Measurements from ENCODE around the gene PDZRN4.
A peak's percentile ranks its signal among the peaks of the same experiment; 100 is the strongest.
"Not testable (repeated sequence)": the region's sequence is repeated elsewhere in the genome, so short reads cannot be mapped to it uniquely, and the experiment has no call there.

The PDZRN4 gene

DNA sequence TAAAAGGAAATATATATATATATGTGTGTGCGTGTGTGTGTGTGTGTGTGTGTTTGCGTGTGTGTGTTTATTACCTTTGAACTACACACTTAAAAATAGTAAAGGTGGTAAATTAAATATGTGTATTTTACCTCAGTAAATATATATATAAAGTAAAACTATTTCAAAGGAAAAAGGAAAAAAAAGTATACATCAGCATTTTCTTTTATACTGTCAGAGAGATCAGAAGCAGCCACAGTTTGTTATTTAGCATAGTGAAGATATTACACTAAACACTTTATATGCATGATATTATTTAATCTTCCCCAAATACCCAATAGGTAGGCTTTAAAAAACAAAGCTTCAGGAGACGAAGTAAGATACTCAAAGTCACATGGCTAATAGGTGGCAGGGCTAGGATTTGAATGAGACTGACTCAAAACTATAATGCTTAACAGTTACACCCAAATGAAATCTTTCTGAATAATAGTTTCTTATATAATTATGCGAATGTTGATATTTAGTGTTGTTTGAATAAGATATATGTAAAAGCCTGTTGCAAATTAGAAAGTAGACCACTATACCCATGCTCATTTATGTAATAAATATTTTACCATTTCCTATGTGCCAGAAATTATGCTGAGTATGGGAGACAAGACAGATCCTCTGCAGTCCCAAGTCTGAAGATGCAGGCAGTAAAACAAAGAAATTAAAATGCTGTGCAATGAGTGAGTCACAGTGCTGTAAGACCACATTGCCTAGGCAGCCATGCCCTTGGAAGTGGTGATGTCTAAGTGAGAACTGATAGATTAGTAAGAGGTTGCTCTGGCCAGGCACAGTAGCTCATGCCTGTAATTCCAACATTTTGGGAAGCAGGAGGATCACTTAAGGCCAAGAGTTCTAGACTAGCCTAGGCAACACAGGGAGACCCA, 66.1 kb downstream of the PDZRN4 start:
- TF ChIP-seq EZH2phosphoT487 (IDR thresholded peaks at IDR 0.05; ENCODE audit: borderline replicate concordance): no peak
- TF ChIP-seq, protein P1, sequence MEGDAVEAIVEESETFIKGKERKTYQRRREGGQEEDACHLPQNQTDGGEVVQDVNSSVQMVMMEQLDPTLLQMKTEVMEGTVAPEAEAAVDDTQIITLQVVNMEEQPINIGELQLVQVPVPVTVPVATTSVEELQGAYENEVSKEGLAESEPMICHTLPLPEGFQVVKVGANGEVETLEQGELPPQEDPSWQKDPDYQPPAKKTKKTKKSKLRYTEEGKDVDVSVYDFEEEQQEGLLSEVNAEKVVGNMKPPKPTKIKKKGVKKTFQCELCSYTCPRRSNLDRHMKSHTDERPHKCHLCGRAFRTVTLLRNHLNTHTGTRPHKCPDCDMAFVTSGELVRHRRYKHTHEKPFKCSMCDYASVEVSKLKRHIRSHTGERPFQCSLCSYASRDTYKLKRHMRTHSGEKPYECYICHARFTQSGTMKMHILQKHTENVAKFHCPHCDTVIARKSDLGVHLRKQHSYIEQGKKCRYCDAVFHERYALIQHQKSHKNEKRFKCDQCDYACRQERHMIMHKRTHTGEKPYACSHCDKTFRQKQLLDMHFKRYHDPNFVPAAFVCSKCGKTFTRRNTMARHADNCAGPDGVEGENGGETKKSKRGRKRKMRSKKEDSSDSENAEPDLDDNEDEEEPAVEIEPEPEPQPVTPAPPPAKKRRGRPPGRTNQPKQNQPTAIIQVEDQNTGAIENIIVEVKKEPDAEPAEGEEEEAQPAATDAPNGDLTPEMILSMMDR (conservative IDR thresholded peaks at IDR 0.05; ENCODE audit: low read length): no peak
- Histone ChIP-seq H3K79me2 (ENCODE audit: insufficient read depth, low read length) (no peaks in the 10 kb centered on the region), H3K9me2 (replicated peaks; ENCODE audit: low read depth, low read length) (no peaks in the 10 kb centered on the region), H3F3A (ENCODE audit: low read depth) (no peaks in the 10 kb centered on the region), H3K4me2 (ENCODE audit: low read depth, low read length, poor library complexity, severe bottlenecking) (no peak overlapping the region), H3K36me3 (ENCODE audit: insufficient read depth, low read length) (no peaks in the 10 kb centered on the region), H3K27me3 (ENCODE audit: insufficient read depth, low read length, poor library complexity, severe bottlenecking) (no peaks in the 10 kb centered on the region), H2AFZ (ENCODE audit: low read length) (no peak overlapping the region), H3K4me3 (ENCODE audit: low read length, poor library complexity, severe bottlenecking) (no peak overlapping the region), H4K20me1 (ENCODE audit: insufficient read depth, low read length, poor library complexity, severe bottlenecking) (no peaks in the 10 kb centered on the region), H3K4me1 (ENCODE audit: insufficient read depth, low read length, poor library complexity, severe bottlenecking) (peaks cover 35% of the 10 kb centered on the region), H3K9ac (ENCODE audit: low read depth, low read length, poor library complexity, severe bottlenecking) (no peak overlapping the region), H3K9me3 (ENCODE audit: insufficient read depth, low read depth, low read length) (peaks cover 27% of the 10 kb centered on the region; the same call in 1 of the 2 replicates)

GRCh38 chr12:41263196-41263595, 75.1 kb downstream of the PDZRN4 start:
- not testable (repeated sequence) for H2AFZ ChIP-seq (ENCODE audit: low read length); H3K4me2 ChIP-seq (ENCODE audit: low read depth, low read length, poor library complexity, severe bottlenecking); H3F3A ChIP-seq (ENCODE audit: low read depth); H3K27me3 ChIP-seq (ENCODE audit: insufficient read depth, low read length, poor library complexity, severe bottlenecking); H3K4me1 ChIP-seq (ENCODE audit: insufficient read depth, low read length, poor library complexity, severe bottlenecking); H3K9ac ChIP-seq (ENCODE audit: low read depth, low read length, poor library complexity, severe bottlenecking); H3K9me3 ChIP-seq (ENCODE audit: insufficient read depth, low read depth, low read length); H3K79me2 ChIP-seq (ENCODE audit: insufficient read depth, low read length); H3K36me3 ChIP-seq (ENCODE audit: insufficient read depth, low read length); H4K20me1 ChIP-seq (ENCODE audit: insufficient read depth, low read length, poor library complexity, severe bottlenecking); H3K4me3 ChIP-seq (ENCODE audit: low read length, poor library complexity, severe bottlenecking); H3K9me2 ChIP-seq (replicated peaks; ENCODE audit: low read depth, low read length)

DNA sequence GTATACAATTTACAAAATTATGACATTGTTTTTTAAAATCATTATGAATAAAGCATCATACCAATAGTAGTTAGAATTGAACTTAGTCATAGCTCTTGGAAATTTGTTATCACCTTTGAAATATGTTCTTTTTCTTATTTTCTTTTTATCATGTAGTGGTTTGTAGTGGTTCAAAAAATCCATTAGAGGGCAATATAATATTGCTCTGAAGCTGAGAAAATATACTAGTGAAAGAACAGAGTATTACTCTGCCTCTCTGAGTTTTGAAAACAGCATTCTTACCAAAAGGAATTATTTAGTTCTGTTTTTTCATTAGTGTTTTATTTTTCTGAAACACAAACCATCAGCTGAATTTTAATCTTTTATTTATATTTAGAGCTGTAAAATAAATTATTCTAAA, 76.2 kb downstream of the PDZRN4 start:
- no peaks in the 10 kb centered on the region for H3K9me3 ChIP-seq (ENCODE audit: insufficient read depth, low read depth, low read length)
- no peaks in the 10 kb centered on the region for H3K36me3 ChIP-seq (ENCODE audit: insufficient read depth, low read length)
- no peaks in the 10 kb centered on the region for H4K20me1 ChIP-seq (ENCODE audit: insufficient read depth, low read length, poor library complexity, severe bottlenecking)
- no peak overlapping the region; the same call in 1 of the 2 replicates for H2AFZ ChIP-seq (ENCODE audit: low read length)
- no peaks in the 10 kb centered on the region for H3K79me2 ChIP-seq (ENCODE audit: insufficient read depth, low read length)
- no peaks in the 10 kb centered on the region for H3K27me3 ChIP-seq (ENCODE audit: insufficient read depth, low read length, poor library complexity, severe bottlenecking)
- H3K9ac ChIP-seq (ENCODE audit: low read depth, low read length, poor library complexity, severe bottlenecking): peak overlapping the region; percentile 29
- H3K4me3 ChIP-seq (ENCODE audit: low read length, poor library complexity, severe bottlenecking): no peak overlapping the region
- no peaks in the 10 kb centered on the region for H3F3A ChIP-seq (ENCODE audit: low read depth)
- H3K9me2 ChIP-seq (replicated peaks; ENCODE audit: low read depth, low read length): no peaks in the 10 kb centered on the region
- no peak overlapping the region for H3K4me2 ChIP-seq (ENCODE audit: low read depth, low read length, poor library complexity, severe bottlenecking)
- TF ChIP-seq, protein P1 (conservative IDR thresholded peaks at IDR 0.05; ENCODE audit: low read length): peak; percentile 75
- no peak for TF ChIP-seq EZH2phosphoT487 (IDR thresholded peaks at IDR 0.05; ENCODE audit: borderline replicate concordance)
- H3K4me1 ChIP-seq (ENCODE audit: insufficient read depth, low read length, poor library complexity, severe bottlenecking): no peaks in the 10 kb centered on the region

DNA sequence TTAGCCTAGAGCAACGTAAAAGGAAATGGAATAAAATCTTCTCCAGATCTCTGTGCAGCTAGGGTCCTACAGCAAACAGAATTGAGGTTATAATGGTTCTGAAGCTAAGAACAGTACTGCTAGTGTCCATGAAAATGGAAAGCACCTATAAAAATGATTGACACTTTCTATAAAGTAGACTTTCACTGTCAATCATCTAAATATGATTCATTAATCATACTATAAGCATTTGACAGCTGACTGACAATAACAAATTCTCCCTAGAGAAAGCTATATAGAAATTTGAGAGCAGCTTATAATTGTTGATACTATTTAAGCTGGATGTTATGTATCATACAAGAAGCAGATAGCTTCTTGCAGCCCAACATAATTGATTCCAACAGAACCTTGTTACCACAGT, 80.9 kb downstream of the PDZRN4 start:
- no peaks in the 10 kb centered on the region for H4K20me1 ChIP-seq (ENCODE audit: insufficient read depth, low read length, poor library complexity, severe bottlenecking)
- no peaks in the 10 kb centered on the region for H3F3A ChIP-seq (ENCODE audit: low read depth)
- H3K79me2 ChIP-seq (ENCODE audit: insufficient read depth, low read length): no peaks in the 10 kb centered on the region
- H3K36me3 ChIP-seq (ENCODE audit: insufficient read depth, low read length): no peaks in the 10 kb centered on the region
- no peaks in the 10 kb centered on the region for H3K9me3 ChIP-seq (ENCODE audit: insufficient read depth, low read depth, low read length)
- no peak overlapping the region for H2AFZ ChIP-seq (ENCODE audit: low read length)
- no peaks in the 10 kb centered on the region for H3K27me3 ChIP-seq (ENCODE audit: insufficient read depth, low read length, poor library complexity, severe bottlenecking)
- H3K4me2 ChIP-seq (ENCODE audit: low read depth, low read length, poor library complexity, severe bottlenecking): no peak overlapping the region
- no peaks in the 10 kb centered on the region for H3K9me2 ChIP-seq (replicated peaks; ENCODE audit: low read depth, low read length)
- H3K4me1 ChIP-seq (ENCODE audit: insufficient read depth, low read length, poor library complexity, severe bottlenecking): peaks cover 7% of the 10 kb centered on the region
- no peak overlapping the region for H3K4me3 ChIP-seq (ENCODE audit: low read length, poor library complexity, severe bottlenecking)
- no peak for TF ChIP-seq EZH2phosphoT487 (IDR thresholded peaks at IDR 0.05; ENCODE audit: borderline replicate concordance)
- TF ChIP-seq, protein P1 (conservative IDR thresholded peaks at IDR 0.05; ENCODE audit: low read length): no peak
- no peak overlapping the region for H3K9ac ChIP-seq (ENCODE audit: low read depth, low read length, poor library complexity, severe bottlenecking)
